Left lung (tissue), 10 donors: Measurements from ENCODE around the gene VSTM2L. TPM values are rescaled to one million over a fixed set of nuclear protein-coding genes. Genes with fewer than 3 reads are reported as not detected.

Experiments used
- ATAC-seq: fragments of 200-7000 bp; cut with Tn5 transposase; one replicate; pipeline ENCODE4 v1.9.1; 2020; ENCODE audit warnings: moderate library complexity
- DNase-seq, 4 donors: peaks; one replicate each; pipeline ENCODE4 v3.0.0-alpha.2; 2013 to 2020
- H3K27ac ChIP-seq, 2 donors: fragments of 200-600 bp; sonication (generic) in 1 of 2; one replicate each; pipeline versions ENCODE4 v1.5.0 to v1.8.0; 2020 to 2021
- H3K27me3 ChIP-seq, 2 donors: fragments of 200-600 bp; sonication (generic) in 1 of 2; one replicate each; pipeline versions ENCODE4 v1.5.0 to v1.8.0; 2020 to 2021
- H3K36me3 ChIP-seq, 2 donors: fragments of 200-600 bp; sonication (generic) in 1 of 2; one replicate each; pipeline versions ENCODE4 v1.5.0 to v1.8.0; 2020 to 2021
- H3K4me1 ChIP-seq, 2 donors: fragments of 200-600 bp; one replicate each; pipeline ENCODE4 v1.8.0; 2021
- H3K4me3 ChIP-seq, 2 donors: fragments of 200-600 bp; sonication (generic) in 1 of 2; one replicate each; pipeline versions ENCODE4 v1.5.0 to v1.8.0; 2020 to 2021; ENCODE audit warnings: mild to moderate bottlenecking in 1 of 2
- H3K9me3 ChIP-seq, 2 donors: fragments of 200-600 bp; sonication (generic) in 1 of 2; one replicate each; pipeline versions ENCODE4 v1.5.0 to v1.8.0; 2020 to 2021
- CTCF ChIP-seq, 2 donors: fragments of 200-600 bp; sonication (generic) in 1 of 2; IDR thresholded peaks; one replicate each; pipeline versions ENCODE4 v1.5.0 to v1.8.0; 2021; ENCODE audit warnings: antibody characterized with exemption in 2 of 2
- intact Hi-C, 2 donors: fragments of 100-400 bp; cut with DNase I; formaldehyde crosslinking; loops; one replicate each; pipeline versions ENCODE4 v1.11.2 to v1.14.2; 2022
- polyA plus RNA-seq, 6 donors: library from polyadenylated mRNA; unstranded; fragments of 120-200 nt; gene quantifications; one replicate each; pipeline ENCODE4 v1.2.1, GENCODE V29; 2013; ENCODE audit not compliant: insufficient read length in 6 of 6
- total RNA-seq, 2 donors: library from RNA; stranded (reverse); fragmentation: NEBNext Ultra II Directional; extraction: Animal tissue kit (Norgen Biotek cat#: 25700); gene quantifications; one replicate each; pipeline ENCODE4 v1.2.1, GENCODE V29; 2021
- donor health status: DM: no; HTN: yes; CAD: no.
- donor health status: DM: no; HTN: no; CAD: no.

The VSTM2L gene
- total and polyA plus RNA-seq, 8 donors, result 2.7 to 31.9 (median 7.2) TPM

DNA sequence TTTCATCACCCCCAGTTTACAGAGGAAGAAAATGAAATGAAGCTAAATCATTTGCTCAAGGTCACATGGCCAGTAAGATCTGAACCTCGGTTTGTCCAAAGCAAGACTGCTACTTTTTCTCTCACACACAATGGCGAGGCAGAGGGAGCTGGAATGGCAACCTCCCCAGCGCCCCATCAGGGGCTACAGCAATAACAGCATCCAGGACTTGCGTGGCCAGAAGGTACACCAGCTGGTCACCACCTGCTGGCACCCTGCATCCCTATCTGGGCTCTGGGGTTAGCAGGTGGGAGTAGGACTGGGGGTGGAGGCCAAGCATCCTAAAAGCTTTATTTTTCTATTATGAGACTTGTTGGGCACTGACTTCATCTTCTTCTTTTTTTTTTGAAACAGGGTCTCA lies 89.0 kb downstream of the VSTM2L start:
- Histone ChIP-seq H3K4me3 (no peak overlapping the region), H3K4me1 (peaks cover 39 to 64% of the 10 kb centered on the region in 2 donors), H3K27me3 (no peaks in the 10 kb centered on the region), H3K36me3 (peaks cover 0 to 45% of the 10 kb centered on the region in 2 donors), H3K27ac (no peak overlapping the region), H3K9me3 (no peaks in the 10 kb centered on the region)
- intact Hi-C loops, result loop anchor here in 1 of 2 donors (10.0 kb wide), 1 partner anchor 427 kb away; no protein-coding TSS in a partner anchor
- no peak for DNase-seq
- TF ChIP-seq CTCF (IDR thresholded peaks at IDR 0.05), result no peak
- ATAC-seq, result no peak

DNA sequence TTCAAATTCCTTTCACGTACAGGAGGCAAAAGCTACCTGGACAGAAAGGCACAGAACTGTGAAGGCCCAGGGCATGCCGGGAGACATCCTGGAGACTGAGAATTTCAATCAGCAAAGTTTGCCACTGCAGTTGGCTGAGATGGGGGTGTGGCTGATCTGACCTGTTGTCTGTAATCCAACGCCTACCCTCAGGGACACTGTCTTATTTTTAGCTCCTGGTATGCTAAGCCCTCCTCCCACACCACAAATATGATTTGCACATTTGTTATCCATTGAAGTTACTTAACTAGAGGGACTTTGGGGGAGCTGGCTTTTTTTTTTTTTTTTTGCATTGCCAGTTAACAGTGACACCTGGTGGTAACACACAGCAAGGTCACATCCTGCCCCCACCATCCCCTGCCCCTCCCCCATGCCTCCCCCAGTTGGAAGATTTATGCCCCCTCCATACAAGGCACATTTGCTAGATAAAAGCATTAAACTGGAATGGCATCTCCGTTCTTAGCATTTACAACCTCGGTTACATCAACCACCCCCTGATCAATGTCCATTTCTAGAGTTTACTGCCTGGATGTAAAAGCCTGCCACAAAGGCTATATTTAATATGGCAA lies 90.0 kb downstream of the VSTM2L start:
- Histone ChIP-seq H3K9me3 (no peaks in the 10 kb centered on the region), H3K4me3 (no peak overlapping the region), H3K27me3 (no peaks in the 10 kb centered on the region), H3K4me1 (peaks cover 39 to 57% of the 10 kb centered on the region in 2 donors), H3K27ac (peak overlapping the region in 1 of 2 donors; percentile 4), H3K36me3 (peaks cover 0 to 55% of the 10 kb centered on the region in 2 donors)
- peak; percentile 68 for ATAC-seq
- peak; percentile 48 to 61 for TF ChIP-seq CTCF (IDR thresholded peaks at IDR 0.05)
- intact Hi-C loops, result loop anchor here in 1 of 2 donors (10.0 kb wide), 1 partner anchor 428 kb away; no protein-coding TSS in a partner anchor
- DNase-seq, result peak in 1 of 4 donors; percentile 51

DNA sequence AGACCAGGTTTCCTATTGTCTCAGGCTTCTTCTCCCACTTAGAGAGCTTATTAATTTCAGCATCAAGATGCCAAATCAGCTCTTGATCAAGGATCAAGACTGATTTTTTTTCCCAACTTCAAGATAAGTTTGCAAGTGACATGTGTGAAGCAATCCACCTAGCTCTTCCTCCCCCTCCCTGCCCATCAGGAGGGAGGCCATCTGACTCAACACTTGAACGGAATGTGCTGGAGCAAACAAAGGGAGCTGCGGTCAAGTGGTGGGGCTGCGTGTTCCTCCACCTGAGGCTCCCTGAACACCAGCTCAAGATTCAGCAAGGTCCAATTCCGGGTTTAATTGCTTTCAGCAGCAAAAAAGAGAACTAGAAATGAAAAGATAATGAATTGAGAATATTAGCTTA lies 91.6 kb downstream of the VSTM2L start:
- ATAC-seq (peak; percentile 62), DNase-seq (peak in 1 of 4 donors; percentile 63)
- Histone ChIP-seq H3K27ac (no peak overlapping the region), H3K4me1 (peaks cover 37 to 45% of the 10 kb centered on the region in 2 donors), H3K36me3 (peaks cover 0 to 61% of the 10 kb centered on the region in 2 donors), H3K9me3 (no peaks in the 10 kb centered on the region), H3K27me3 (no peaks in the 10 kb centered on the region), H3K4me3 (no peak overlapping the region)
- intact Hi-C loops, result loop anchor here in 1 of 2 donors (10.0 kb wide), 1 partner anchor 430 kb away; no protein-coding TSS in a partner anchor
- no peak for TF ChIP-seq CTCF (IDR thresholded peaks at IDR 0.05)

Other genes with a start within 250 kb of the VSTM2L start
- 10 to 100 TPM; 36.0 to 45.1 TPM for gene CTNNBL1, start 209.1 kb upstream of the VSTM2L start, total RNA-seq
- gene CTNNBL1, start 209.1 kb upstream of the VSTM2L start, polyA plus RNA-seq, result 10 to 100 TPM; 43.2 to 63.6 (median 50.7) TPM
- 10 to 100 TPM; 16.9 to 19.4 TPM for gene TTI1, start 130.3 kb downstream of the VSTM2L start, total RNA-seq
- 10 to 100 TPM; 27.8 to 32.5 (median 31.1) TPM for gene TTI1, start 130.3 kb downstream of the VSTM2L start, polyA plus RNA-seq
- 10 to 100 TPM; 25.7 to 28.1 TPM for gene RPRD1B, start 130.6 kb downstream of the VSTM2L start, total RNA-seq
- 10 to 100 TPM; 47.2 to 50.9 (median 48.1) TPM for gene RPRD1B, start 130.6 kb downstream of the VSTM2L start, polyA plus RNA-seq